Measurements from ENCODE around the gene ARHGAP26. TPM values are rescaled to one million over a fixed set of nuclear protein-coding genes. Genes with fewer than 3 reads are reported as not detected.

The ARHGAP26 gene
- total RNA-seq, 2 donors from 2014 or later = 31.8 to 39.5 TPM

- intact Hi-C loops (cut with DNase I) = loop anchor here (10.0 kb wide), 2 partner anchors 249 to 1359 kb away; partner anchors contain the start of gene NR3C1 (in 1 of the 2)
- DNase-seq (ENCODE audit: low spot score) = no peak
Measured at GRCh38 chr5:143156086-143156485, 385.9 kb downstream of the ARHGAP26 start.

DNA sequence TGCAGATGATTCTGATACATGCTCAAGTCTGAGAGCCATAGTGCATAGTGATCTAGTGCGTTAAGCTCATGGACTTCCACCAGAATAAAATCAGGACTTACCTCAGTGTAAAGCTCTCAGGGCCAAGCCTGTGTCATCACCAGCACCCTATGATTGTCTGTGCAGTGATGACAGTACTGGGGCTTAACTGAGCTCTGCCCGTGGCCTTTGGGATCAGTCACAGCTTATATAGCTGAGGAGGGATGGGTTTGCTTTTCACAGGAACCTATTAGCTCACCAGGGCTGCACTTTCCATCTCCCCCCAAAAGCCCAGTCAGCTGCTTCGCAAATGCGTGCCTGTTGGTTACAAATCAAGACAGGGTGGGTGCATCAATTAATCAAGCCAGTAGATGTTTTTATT, 386.4 kb downstream of the ARHGAP26 start:
- intact Hi-C loops (cut with DNase I) = loop anchor here (10.0 kb wide), 2 partner anchors 248 to 1358 kb away; partner anchors contain the start of gene NR3C1 (in 1 of the 2)
- no peak for DNase-seq (ENCODE audit: low spot score)

DNA sequence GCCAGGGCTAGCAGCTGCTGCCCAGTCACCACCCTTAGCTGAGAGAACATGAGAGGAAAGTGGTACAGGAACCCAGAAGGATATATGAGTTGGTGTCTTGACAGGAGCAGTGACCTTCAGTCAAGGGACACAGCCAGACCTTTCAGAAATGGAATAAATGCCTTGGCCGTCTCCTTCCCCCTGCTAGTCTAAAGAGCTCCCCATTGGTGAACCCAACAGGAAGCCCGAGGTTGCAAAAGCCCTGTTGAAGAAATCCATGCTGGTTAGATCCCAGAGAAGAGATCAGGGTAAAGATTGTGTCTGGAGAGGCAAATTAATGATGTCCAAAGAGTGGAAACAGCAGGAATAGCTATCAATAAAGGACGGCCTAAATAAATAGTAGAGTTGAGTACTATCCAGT, 388.9 kb downstream of the ARHGAP26 start:
- DNase-seq (ENCODE audit: low spot score) = no peak
- intact Hi-C loops (cut with DNase I) = loop anchor here (10.0 kb wide), 2 partner anchors 246 to 1356 kb away; partner anchors contain the start of gene NR3C1 (in 1 of the 2)

DNA sequence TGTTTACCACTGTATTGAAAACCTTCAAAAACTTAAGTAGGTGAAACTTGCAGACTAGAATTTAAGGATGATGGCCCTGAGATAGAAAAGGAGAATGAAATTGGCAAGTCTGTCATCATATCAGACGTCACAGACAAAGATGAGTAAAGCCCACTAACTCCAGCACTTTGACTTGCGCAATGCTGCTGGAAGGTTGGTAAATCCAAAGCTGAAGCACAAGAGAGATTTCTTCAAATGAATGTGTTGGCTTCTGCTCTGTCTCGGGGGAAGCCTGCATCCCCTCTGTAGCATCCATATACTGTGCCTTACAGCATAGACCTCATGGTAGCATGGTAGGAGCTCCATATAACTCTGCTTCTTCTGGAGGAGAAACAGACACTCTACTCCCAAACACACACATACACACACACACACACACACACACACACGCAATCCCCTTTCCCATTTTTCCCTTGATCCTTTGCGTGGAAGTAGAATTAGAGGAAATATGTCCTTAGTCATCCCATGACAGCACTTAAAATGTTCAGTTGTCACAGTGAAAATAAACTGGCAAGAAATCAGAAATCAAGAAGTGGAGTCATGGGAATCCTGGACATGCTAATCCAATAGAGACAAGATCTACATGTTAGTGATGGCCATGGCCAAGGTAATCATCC, 391.8 kb downstream of the ARHGAP26 start:
- DNase-seq (ENCODE audit: low spot score) = no peak
- intact Hi-C loops (cut with DNase I) = no loop called here

- intact Hi-C loops (cut with DNase I) = no loop called here
- no peak for DNase-seq (ENCODE audit: low spot score)
Measured at GRCh38 chr5:143162810-143163209, 392.6 kb downstream of the ARHGAP26 start.

DNA sequence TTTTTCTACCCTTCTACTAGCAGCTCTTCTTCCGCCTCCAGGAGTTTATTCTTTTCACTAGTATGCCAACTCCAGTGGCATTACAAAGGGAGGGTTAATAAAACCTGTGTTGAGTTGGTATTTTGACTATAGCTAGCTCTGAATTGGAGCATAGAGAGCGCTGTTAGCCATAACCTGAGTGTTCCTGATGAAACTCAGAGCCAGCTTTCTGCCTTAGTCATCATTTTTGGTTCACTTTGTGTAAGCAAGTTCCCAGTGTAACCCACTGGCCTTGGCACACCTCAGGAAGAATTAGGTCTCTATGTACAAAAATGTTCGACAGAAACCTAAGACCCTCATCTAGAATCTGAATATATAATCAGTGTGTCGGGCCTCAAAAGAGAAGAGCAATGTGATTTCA, 394.4 kb downstream of the ARHGAP26 start:
- DNase-seq (ENCODE audit: low spot score) = no peak
- intact Hi-C loops (cut with DNase I) = no loop called here

DNA sequence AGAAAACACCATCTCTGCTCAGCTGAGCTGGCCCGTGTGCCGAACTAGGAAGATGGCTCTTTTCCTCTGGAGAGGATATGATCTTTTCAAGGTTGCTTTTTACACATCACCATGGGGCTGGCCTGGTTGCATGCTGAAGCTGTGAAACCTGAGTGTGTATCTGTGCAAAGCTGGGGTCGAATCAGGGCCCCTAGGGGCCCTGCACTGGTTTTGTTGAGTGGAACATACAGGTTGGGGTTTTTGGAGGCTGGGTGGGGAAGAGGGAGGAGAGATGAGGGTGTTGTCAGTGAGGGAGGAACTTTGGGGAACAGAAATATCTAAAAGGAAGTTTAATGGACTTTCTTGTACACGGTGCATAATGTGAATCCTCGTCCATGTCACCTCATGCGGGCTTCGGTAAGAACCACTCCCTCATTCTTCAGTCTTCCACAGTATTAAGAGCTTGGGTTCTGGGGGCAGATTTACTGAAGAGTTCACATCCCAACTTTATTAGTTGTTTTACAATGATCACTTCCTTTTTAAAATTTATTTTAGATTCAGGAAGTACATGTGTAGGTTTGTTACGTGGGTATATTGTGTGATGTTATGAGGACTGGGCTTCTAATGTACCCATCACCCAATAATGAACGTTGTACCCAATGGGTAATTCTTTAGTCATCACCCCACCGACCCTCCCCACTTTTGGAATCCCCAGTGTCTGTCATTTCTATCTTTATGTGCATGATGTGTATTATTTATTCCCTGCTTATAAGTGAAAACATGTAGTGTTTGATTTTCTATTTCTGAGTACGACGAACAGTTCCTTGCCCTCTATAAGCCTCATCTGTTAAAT, 395.1 kb downstream of the ARHGAP26 start:
- DNase-seq (ENCODE audit: low spot score) = no peak
- intact Hi-C loops (cut with DNase I) = no loop called here

DNA sequence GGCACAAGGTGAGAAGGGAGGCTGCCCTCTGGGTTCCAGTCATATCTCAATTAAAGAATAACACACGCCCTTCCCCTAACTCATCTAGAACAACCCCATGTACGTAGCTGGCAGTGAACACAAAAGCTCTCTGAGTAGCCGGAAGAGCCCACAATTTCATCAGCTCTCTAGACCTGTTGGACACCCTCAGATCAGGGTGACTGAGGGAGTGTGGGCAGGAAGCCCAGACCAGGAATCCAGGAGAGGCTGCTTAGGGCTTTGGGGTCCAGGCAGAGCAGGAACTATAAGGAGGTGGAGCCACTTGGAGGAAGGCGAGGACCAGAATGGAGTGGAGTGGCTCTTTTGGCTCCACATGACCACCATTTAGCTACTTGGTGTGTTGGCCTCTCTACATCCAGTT, 395.9 kb downstream of the ARHGAP26 start:
- intact Hi-C loops (cut with DNase I) = no loop called here
- DNase-seq (ENCODE audit: low spot score) = no peak

GRCh38 chr5:143166661-143167420, 396.7 kb downstream of the ARHGAP26 start:
- DNase-seq (ENCODE audit: low spot score) = no peak
- intact Hi-C loops (cut with DNase I) = no loop called here

DNA sequence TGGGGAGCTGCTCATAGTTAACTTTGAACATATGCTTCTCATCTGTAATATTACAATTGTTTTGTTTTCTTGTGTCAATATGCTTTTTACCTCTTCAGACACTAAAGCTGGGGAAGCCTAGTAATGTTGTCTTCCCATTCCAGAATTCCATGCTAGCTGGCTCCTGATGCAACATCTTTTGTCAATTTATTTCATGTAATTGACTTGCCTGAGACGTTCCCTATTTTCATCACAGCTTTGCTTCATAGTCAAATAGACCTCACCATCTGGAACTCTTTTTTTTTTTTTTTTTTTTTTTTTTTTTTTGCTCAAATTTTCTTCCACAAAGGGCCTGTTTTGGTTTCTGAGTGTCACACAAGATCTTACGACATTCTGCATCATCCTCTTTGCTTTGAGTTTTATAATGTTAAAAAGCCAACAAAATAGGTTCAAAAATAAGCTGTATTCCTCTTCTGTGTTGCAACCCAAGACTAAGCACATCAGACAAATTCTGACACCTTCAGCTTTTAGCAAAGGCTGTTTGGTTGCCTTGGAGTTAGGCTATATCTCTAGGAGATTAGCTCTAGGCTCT, 398.1 kb downstream of the ARHGAP26 start:
- intact Hi-C loops (cut with DNase I) = no loop called here
- no peak for DNase-seq (ENCODE audit: low spot score)

- intact Hi-C loops (cut with DNase I) = no loop called here
- no peak for DNase-seq (ENCODE audit: low spot score)
Measured at GRCh38 chr5:143168921-143169810, 399.0 kb downstream of the ARHGAP26 start.

- intact Hi-C loops (cut with DNase I) = loop anchor here in 1 of 2 donors (2.0 kb wide), 1 partner anchor 35 kb away; no protein-coding TSS in a partner anchor
Measured at GRCh38 chr5:143170104-143170503, 399.9 kb downstream of the ARHGAP26 start.

DNA sequence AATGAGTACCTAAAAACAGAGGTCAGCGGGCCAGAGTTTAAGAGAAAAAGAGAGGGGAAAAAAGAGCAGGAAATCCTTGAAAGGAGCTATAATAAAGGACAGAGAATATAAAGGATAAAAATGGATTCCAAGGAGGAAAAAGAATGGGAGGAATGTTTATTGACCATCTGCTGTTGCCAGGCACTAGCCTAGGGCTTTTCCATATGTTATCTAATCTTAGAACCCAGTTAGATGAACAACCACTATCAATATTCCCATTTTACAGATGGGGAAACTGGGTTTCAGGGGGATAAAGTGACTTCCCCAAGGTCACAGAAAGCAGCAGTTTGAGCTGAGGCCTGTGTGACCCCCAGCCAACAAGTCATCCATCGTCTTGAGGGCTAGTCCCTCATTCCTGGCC, 400.8 kb downstream of the ARHGAP26 start:
- no peak for DNase-seq (ENCODE audit: low spot score)
- intact Hi-C loops (cut with DNase I) = loop anchor here in 1 of 2 donors (2.0 kb wide), 1 partner anchor 36 kb away; no protein-coding TSS in a partner anchor

More at GRCh38 chr5:143170104-143170503, 399.9 kb downstream of the ARHGAP26 start:
- DNase-seq (ENCODE audit: low spot score) = no peak

GRCh38 chr5:143172739-143173138, 402.6 kb downstream of the ARHGAP26 start:
- no peak for DNase-seq (ENCODE audit: low spot score)
- intact Hi-C loops (cut with DNase I) = no loop called here

DNA sequence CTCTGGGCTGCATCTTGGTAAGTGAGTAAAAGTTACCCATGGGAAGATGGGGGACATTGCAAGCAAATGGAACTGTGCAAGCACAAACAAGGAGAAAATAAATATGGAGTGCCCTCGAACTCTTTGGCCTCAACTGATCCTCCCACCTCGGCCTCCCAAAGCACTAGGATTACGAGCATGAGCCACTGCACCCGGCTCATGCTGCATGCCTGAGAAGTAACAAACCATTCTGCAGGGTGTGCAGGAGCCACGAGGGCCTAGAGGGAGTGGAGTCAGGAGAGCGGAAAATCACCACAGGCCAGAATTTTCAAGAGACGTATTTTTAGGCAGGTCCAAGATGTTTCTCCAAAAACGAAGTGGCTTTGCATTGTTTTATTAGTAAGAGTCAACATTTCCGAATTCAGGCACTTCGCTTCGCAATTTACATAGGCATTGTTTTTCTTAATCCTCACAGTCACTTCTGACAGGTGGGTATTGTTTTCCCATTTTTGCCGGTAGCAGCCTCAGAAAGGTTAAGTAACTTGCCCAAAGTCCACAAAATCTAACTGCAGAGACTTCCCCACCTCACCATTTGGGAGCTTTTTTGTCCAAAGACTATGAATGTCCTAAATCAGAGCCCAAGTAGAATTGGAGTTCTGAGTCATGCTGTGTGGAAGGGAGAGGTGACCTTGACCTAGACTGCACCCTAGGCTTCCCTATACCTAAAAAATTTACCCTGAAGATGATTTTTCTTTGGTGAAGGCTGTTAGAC, 403.1 kb downstream of the ARHGAP26 start:
- intact Hi-C loops (cut with DNase I) = no loop called here
- DNase-seq (ENCODE audit: low spot score) = no peak

DNA sequence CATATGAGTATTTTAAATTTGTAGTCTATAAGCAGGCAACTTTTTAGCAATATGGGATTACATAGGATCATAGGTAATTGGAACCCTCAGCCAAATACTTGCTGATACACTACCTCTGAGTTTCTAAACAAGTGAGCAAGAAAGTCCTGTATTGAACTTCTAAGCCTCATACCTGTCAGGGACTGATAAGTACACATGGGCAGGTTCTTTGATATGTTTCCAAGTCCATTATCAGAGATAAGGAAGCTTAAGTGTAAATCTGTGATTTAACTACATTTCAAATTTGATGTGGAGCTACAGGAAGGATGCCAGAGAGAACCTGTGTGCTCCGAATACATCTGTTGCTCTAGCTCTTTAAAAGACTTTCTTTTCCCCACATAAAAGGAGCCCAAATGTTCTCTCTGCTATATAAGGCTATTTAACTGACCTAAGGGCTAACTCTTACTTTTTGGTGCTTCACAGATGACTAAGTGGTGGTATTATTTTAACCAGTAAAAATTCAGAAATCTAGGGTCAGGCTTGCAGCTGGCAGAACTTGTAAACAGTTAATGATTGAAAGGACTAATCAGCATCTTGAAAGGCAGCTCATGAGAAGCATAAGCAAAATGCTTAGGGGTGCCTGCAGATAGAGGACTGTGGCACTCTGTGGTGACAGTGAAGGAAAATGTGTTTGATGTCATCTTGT, 404.7 kb downstream of the ARHGAP26 start:
- intact Hi-C loops (cut with DNase I) = no loop called here

GRCh38 chr5:143176048-143176447, 405.9 kb downstream of the ARHGAP26 start:
- intact Hi-C loops (cut with DNase I) = no loop called here
- no peak for DNase-seq (ENCODE audit: low spot score)

More for the DNA sequence above, 404.7 kb downstream of the ARHGAP26 start:
- DNase-seq (ENCODE audit: low spot score) = no peak

All from posterior vena cava (tissue), 2 donors.